Loucy (cell line): ENCODE measurements around the gene EIF6.
A peak's percentile ranks its signal among the peaks of the same experiment; 100 is the strongest.

Experiments used
- H2AFZ ChIP-seq: fragments of 200-600 bp; sonication (generic); 2 replicates; pipeline ENCODE4 v1.6.0; 2016; ENCODE audit warnings: antibody characterized with exemption, mild to moderate bottlenecking, low read length, moderate library complexity
- H3F3A ChIP-seq: fragments of 200-600 bp; 2 replicates; pipeline ENCODE4 v1.6.0; 2016; ENCODE audit warnings: antibody characterized with exemption, low read depth, mild to moderate bottlenecking
- H3K27me3 ChIP-seq: fragments of 200-600 bp; sonication (generic); 2 replicates; pipeline ENCODE4 v1.6.1; 2014; ENCODE audit warnings: low read length, mild to moderate bottlenecking; ENCODE audit not compliant: insufficient read depth, poor library complexity, severe bottlenecking
- H3K36me3 ChIP-seq: fragments of 200-600 bp; sonication (generic); 2 replicates; pipeline ENCODE4 v1.6.1; 2016; ENCODE audit warnings: low read length; ENCODE audit not compliant: insufficient read depth
- H3K4me1 ChIP-seq: fragments of 200-600 bp; sonication (generic); 2 replicates; pipeline ENCODE4 v1.5.1; 2014; ENCODE audit warnings: low read length, mild to moderate bottlenecking; ENCODE audit not compliant: insufficient read depth, poor library complexity, severe bottlenecking
- H3K4me2 ChIP-seq: fragments of 200-600 bp; sonication (generic); 2 replicates; pipeline ENCODE4 v1.6.0; 2014; ENCODE audit warnings: antibody characterized with exemption, low read length, low read depth, mild to moderate bottlenecking; ENCODE audit not compliant: poor library complexity, severe bottlenecking
- H3K4me3 ChIP-seq: fragments of 200-600 bp; sonication (generic); 2 replicates; pipeline ENCODE4 v1.5.1; 2014; ENCODE audit warnings: low read length, mild to moderate bottlenecking, mixed read lengths; ENCODE audit not compliant: poor library complexity, severe bottlenecking
- H3K79me2 ChIP-seq: fragments of 200-600 bp; sonication (generic); 2 replicates; pipeline ENCODE4 v1.6.1; 2014; ENCODE audit warnings: low read length; ENCODE audit not compliant: insufficient read depth
- H3K9ac ChIP-seq: fragments of 200-600 bp; sonication (generic); 2 replicates; pipeline ENCODE4 v1.6.0; 2014; ENCODE audit warnings: mild to moderate bottlenecking, low read depth, low read length, moderate library complexity; ENCODE audit not compliant: poor library complexity, severe bottlenecking
- H3K9me2 ChIP-seq: fragments of 200-600 bp; sonication (generic); replicated peaks from 2 replicates; pipeline ENCODE4 v1.6.1; 2016; ENCODE audit warnings: low read depth, low read length, mixed read lengths
- H3K9me3 ChIP-seq: fragments of 200-600 bp; sonication (generic); 2 replicates; pipeline ENCODE4 v1.6.1; 2014; ENCODE audit warnings: mild to moderate bottlenecking, antibody characterized with exemption, low read length, low read depth; ENCODE audit not compliant: insufficient read depth
- H4K20me1 ChIP-seq: fragments of 200-600 bp; sonication (generic); 2 replicates; pipeline ENCODE4 v1.6.0; 2014; ENCODE audit warnings: antibody characterized with exemption, low read length, mild to moderate bottlenecking; ENCODE audit not compliant: insufficient read depth, poor library complexity, severe bottlenecking
- EZH2phosphoT487 ChIP-seq: fragments of 200-600 bp; IDR thresholded peaks from 2 replicates; pipeline ENCODE4 v1.6.1; 2018; ENCODE audit warnings: antibody characterized with exemption, mild to moderate bottlenecking, moderate library complexity, borderline replicate concordance
- TF ChIP-seq, protein P1 (sequence below): fragments of 200-600 bp; sonication (generic); conservative IDR thresholded peaks from 2 replicates; pipeline ENCODE4 v1.5.1; 2014; ENCODE audit warnings: mild to moderate bottlenecking, antibody characterized with exemption, low read length

Gene EIF6

GRCh38 chr20:35271073-35271882, 13.3 kb downstream of the EIF6 start:
- Histone ChIP-seq H3K79me2 (peaks cover 2% of the 10 kb centered on the region; the same call in 1 of the 2 replicates), H3K9me2 (no peaks in the 10 kb centered on the region), H3K27me3 (no peaks in the 10 kb centered on the region), H2AFZ (no peak overlapping the region), H3K9me3 (no peaks in the 10 kb centered on the region), H3K4me1 (no peaks in the 10 kb centered on the region), H3K9ac (no peak overlapping the region), H3K4me2 (no peak overlapping the region), H3K4me3 (no peak overlapping the region), H4K20me1 (no peaks in the 10 kb centered on the region), H3F3A (no peaks in the 10 kb centered on the region), H3K36me3 (no peaks in the 10 kb centered on the region; the same call in 1 of the 2 replicates)
- TF ChIP-seq EZH2phosphoT487, result no peak
- TF ChIP-seq, protein P1, sequence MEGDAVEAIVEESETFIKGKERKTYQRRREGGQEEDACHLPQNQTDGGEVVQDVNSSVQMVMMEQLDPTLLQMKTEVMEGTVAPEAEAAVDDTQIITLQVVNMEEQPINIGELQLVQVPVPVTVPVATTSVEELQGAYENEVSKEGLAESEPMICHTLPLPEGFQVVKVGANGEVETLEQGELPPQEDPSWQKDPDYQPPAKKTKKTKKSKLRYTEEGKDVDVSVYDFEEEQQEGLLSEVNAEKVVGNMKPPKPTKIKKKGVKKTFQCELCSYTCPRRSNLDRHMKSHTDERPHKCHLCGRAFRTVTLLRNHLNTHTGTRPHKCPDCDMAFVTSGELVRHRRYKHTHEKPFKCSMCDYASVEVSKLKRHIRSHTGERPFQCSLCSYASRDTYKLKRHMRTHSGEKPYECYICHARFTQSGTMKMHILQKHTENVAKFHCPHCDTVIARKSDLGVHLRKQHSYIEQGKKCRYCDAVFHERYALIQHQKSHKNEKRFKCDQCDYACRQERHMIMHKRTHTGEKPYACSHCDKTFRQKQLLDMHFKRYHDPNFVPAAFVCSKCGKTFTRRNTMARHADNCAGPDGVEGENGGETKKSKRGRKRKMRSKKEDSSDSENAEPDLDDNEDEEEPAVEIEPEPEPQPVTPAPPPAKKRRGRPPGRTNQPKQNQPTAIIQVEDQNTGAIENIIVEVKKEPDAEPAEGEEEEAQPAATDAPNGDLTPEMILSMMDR, result no peak

DNA sequence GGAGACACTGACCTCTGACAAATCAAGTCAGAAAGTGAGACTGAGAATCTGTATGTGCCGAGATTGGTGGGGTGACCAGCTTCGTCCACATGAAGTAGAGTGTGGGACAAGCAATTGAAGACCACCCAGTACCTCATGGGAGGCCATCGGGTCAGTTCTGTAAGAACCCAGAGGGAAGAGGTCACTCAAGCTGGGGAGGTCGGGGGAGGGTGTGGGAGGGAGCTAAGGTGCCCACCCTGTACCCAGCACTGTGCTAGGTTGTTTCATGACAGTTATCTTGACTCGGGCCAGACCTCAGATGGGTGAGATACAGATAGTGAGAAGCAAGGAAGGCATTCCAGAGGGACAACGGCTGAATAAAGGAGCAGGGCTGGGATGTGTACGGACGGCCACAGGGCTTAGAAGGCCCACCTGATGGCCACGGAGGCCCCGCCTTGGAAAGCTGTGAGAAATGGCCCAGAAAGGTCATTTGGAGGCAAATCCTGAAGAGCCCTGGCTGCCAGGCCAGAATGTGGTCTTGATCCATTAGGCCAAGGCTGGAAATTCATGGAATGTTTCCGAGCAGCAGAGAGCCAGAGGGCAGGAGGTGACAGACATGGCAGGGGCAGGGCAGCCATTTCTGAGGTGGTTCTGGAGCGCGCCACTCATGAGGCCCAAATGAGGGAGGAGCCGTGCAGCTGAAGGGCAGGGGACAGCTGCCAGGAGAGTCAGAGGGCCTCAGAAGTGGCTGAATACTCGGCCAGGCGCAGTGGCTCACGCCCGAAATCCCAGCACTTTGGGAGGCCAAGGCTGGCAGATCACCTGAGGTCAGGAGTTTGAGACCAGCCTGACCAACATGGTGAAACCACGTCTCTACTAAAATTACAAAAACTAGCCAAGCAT, 14.3 kb downstream of the EIF6 start:
- H3K9me3 ChIP-seq, result no peaks in the 10 kb centered on the region
- H4K20me1 ChIP-seq, result no peaks in the 10 kb centered on the region
- no peak overlapping the region for H3K9ac ChIP-seq
- no peaks in the 10 kb centered on the region for H3K4me1 ChIP-seq
- TF ChIP-seq, protein P1, result no peak
- no peak for TF ChIP-seq EZH2phosphoT487
- H3K4me3 ChIP-seq, result no peak overlapping the region
- no peaks in the 10 kb centered on the region for H3F3A ChIP-seq
- no peaks in the 10 kb centered on the region for H3K9me2 ChIP-seq
- H3K79me2 ChIP-seq, result no peaks in the 10 kb centered on the region
- H3K36me3 ChIP-seq, result no peaks in the 10 kb centered on the region
- no peak overlapping the region for H2AFZ ChIP-seq
- H3K4me2 ChIP-seq, result no peak overlapping the region
- H3K27me3 ChIP-seq, result no peaks in the 10 kb centered on the region

DNA sequence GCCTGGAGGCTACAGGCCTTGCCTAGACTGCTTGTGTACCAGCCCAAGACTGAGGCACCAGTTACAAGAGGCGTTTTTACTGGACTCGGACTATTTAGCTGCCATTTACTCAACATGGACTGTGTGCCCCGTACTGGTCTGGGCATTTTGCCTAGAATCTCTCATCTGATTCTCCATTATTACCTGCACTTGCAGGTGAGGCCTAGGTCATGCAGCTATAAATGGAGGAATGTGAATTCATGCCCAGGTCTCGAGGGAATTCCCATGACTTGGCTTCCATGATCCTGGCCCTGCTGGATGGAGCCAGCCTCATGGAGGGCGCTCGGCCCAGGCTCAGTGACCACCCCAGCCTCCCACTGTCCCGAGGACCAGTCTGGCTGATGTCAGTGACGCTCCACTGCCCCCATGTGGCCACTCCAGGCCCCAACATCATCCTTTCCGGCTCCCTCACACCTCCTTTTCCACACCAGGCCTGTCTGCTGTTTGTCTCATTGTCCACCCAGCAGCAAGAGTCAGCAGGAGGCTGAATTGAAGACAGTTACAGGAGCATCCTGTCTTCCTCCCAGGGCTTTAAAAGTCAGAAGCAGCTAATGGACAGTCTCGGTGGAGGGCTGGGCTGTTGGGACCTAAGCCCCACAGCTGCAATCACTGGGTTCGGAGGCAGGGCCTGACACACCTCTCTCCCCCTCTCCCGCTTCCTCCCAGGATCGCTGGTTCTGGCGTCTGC, 15.4 kb downstream of the EIF6 start:
- H2AFZ ChIP-seq, result no peak overlapping the region
- no peak overlapping the region for H3K9ac ChIP-seq

More for the DNA sequence above, 15.4 kb downstream of the EIF6 start:
- no peaks in the 10 kb centered on the region for H3K27me3 ChIP-seq
- H3K9me3 ChIP-seq, result no peaks in the 10 kb centered on the region
- TF ChIP-seq, protein P1, result peak; percentile 86
- no peak for TF ChIP-seq EZH2phosphoT487
- H3K4me3 ChIP-seq, result no peak overlapping the region
- no peak overlapping the region for H3K4me2 ChIP-seq
- H3K36me3 ChIP-seq, result no peaks in the 10 kb centered on the region
- H3K9me2 ChIP-seq, result no peaks in the 10 kb centered on the region
- no peaks in the 10 kb centered on the region for H4K20me1 ChIP-seq
- no peaks in the 10 kb centered on the region for H3K79me2 ChIP-seq
- H3K4me1 ChIP-seq, result no peaks in the 10 kb centered on the region
- H3F3A ChIP-seq, result no peaks in the 10 kb centered on the region
